Neural crest cell (in vitro differentiated cells): ENCODE results near the gene KRTAP10-10. TPM values are rescaled to one million over a fixed set of nuclear protein-coding genes. Genes with fewer than 3 reads are reported as not detected.
"Not testable (repeated sequence)": the region's sequence is repeated elsewhere in the genome, so short reads cannot be mapped to it uniquely, and the experiment has no call there.

ENCODE experiments used
- DNase-seq: peaks from one replicate; pipeline ENCODE4 v3.0.0; 2021; ENCODE audit warnings: low read depth, mixed read lengths, low spot score
- H3K27ac Mint-ChIP-seq: one replicate; pipeline ENCODE4 v1.8.0; 2021; ENCODE audit warnings: mild to moderate bottlenecking, mixed read lengths; ENCODE audit not compliant: unreplicated experiment
- H3K27me3 Mint-ChIP-seq: 2 replicates; pipeline ENCODE4 v1.8.0; 2021; ENCODE audit warnings: low read depth, mild to moderate bottlenecking, mixed read lengths
- H3K36me3 Mint-ChIP-seq: 2 replicates; pipeline ENCODE4 v1.8.0; 2021; ENCODE audit warnings: low read depth, mild to moderate bottlenecking, mixed read lengths
- H3K4me1 Mint-ChIP-seq: 2 replicates; pipeline ENCODE4 v1.8.0; 2021; ENCODE audit warnings: mixed read lengths
- H3K4me3 Mint-ChIP-seq: one replicate; pipeline ENCODE4 v1.8.0; 2021; ENCODE audit warnings: mild to moderate bottlenecking, mixed read lengths
- H3K9me3 Mint-ChIP-seq: 2 replicates; pipeline ENCODE4 v1.8.0; 2021; ENCODE audit warnings: mixed read lengths
- CTCF ChIP-seq: fragments of 200-600 bp; sonication (generic); conservative IDR thresholded peaks from 2 replicates; pipeline ENCODE4 v1.5.0; 2021; ENCODE audit warnings: antibody characterized with exemption, mild to moderate bottlenecking
- total RNA-seq: library from RNA; stranded (reverse); gene quantifications from 2 replicates; pipeline ENCODE4 v1.2.1, GENCODE V29; 2021

Gene KRTAP10-10
- total RNA-seq, 1 donor from 2014 or later, result not detected

GRCh38 chr21:44658913-44659595 is 21.9 kb downstream of the KRTAP10-10 start:
- H3K4me3 Mint-ChIP-seq, result no peak overlapping the region
- H3K27ac Mint-ChIP-seq, result no peak overlapping the region
- H3K9me3 Mint-ChIP-seq, result peaks cover 11% of the 10 kb centered on the region
- peaks cover 2% of the 10 kb centered on the region for H3K36me3 Mint-ChIP-seq
- H3K27me3 Mint-ChIP-seq, result no peaks in the 10 kb centered on the region
- peaks cover 13% of the 10 kb centered on the region for H3K4me1 Mint-ChIP-seq
- TF ChIP-seq CTCF, result no peak
- no peak for DNase-seq

GRCh38 chr21:44661567-44661966 is 24.4 kb downstream of the KRTAP10-10 start:
- peaks cover 17% of the 10 kb centered on the region for H3K9me3 Mint-ChIP-seq
- H3K27ac Mint-ChIP-seq, H3K27me3 Mint-ChIP-seq, H3K36me3 Mint-ChIP-seq, H3K4me3 Mint-ChIP-seq, DNase-seq: not testable (repeated sequence)
- H3K4me1 Mint-ChIP-seq, result peaks cover 13% of the 10 kb centered on the region

- peaks cover 4% of the 10 kb centered on the region for H3K27me3 Mint-ChIP-seq
- no peak for TF ChIP-seq CTCF
- DNase-seq, result no peak
- H3K4me3 Mint-ChIP-seq, result no peak overlapping the region
- H3K4me1 Mint-ChIP-seq, result peaks cover 4% of the 10 kb centered on the region
- H3K27ac Mint-ChIP-seq, result no peak overlapping the region
- peaks cover 5% of the 10 kb centered on the region for H3K36me3 Mint-ChIP-seq
- H3K9me3 Mint-ChIP-seq, result peaks cover 18% of the 10 kb centered on the region
Measured at GRCh38 chr21:44664691-44665090, 27.5 kb downstream of the KRTAP10-10 start.

GRCh38 chr21:44666401-44667320 is 29.5 kb downstream of the KRTAP10-10 start, which contains the start of gene KRTAP12-2:
Gene KRTAP12-2 (minus strand): TSS chr21:44666927. CDS start chr21:44666886, 41 bp downstream.
- DNase-seq, result no peak
- Mint-ChIP-seq H3K4me1 (peaks cover under 1% of the 10 kb centered on the region), H3K9me3 (peaks cover 18% of the 10 kb centered on the region), H3K27ac (no peak within 1 kb of the TSS), H3K27me3 (peaks cover 4% of the 10 kb centered on the region), H3K36me3 (peaks cover 8% of the 10 kb centered on the region), H3K4me3 (no peak within 1 kb of the TSS)
- no peak for TF ChIP-seq CTCF

GRCh38 chr21:44667612-44668011 is 30.5 kb downstream of the KRTAP10-10 start:
- Mint-ChIP-seq H3K4me1 (no peaks in the 10 kb centered on the region), H3K9me3 (peaks cover 12% of the 10 kb centered on the region)
- no peak for TF ChIP-seq CTCF

More at GRCh38 chr21:44667612-44668011, 30.5 kb downstream of the KRTAP10-10 start:
- Mint-ChIP-seq H3K36me3 (peaks cover 8% of the 10 kb centered on the region), H3K27me3 (peaks cover 4% of the 10 kb centered on the region), H3K27ac (no peak overlapping the region), H3K4me3 (no peak overlapping the region)
- DNase-seq, result no peak
